ENCODE measurements around the gene VMAC. TPM values are rescaled to one million over a fixed set of nuclear protein-coding genes. Genes with fewer than 3 reads are reported as not detected.

Gene VMAC
- total and polyA plus RNA-seq, 2 of the 8 experiments (the other 6 are each of a cell fraction or from before 2014, with no cell fraction given) = 1.3 to 2.2 TPM

GRCh38 chr19:5934069-5934401 lies 29.4 kb downstream of the VMAC start (continued):
- no peak for TF ChIP-seq ASH2L (IDR thresholded peaks at IDR 0.05; ENCODE audit: low read length)
- TF ChIP-seq, protein P1, sequence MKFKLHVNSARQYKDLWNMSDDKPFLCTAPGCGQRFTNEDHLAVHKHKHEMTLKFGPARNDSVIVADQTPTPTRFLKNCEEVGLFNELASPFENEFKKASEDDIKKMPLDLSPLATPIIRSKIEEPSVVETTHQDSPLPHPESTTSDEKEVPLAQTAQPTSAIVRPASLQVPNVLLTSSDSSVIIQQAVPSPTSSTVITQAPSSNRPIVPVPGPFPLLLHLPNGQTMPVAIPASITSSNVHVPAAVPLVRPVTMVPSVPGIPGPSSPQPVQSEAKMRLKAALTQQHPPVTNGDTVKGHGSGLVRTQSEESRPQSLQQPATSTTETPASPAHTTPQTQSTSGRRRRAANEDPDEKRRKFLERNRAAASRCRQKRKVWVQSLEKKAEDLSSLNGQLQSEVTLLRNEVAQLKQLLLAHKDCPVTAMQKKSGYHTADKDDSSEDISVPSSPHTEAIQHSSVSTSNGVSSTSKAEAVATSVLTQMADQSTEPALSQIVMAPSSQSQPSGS (IDR thresholded peaks at IDR 0.05; ENCODE audit: low read length) = no peak
